ENCODE measurements around the gene NAV2.
A peak's percentile ranks its signal among the peaks of the same experiment; 100 is the strongest.

NAV2 gene

DNA sequence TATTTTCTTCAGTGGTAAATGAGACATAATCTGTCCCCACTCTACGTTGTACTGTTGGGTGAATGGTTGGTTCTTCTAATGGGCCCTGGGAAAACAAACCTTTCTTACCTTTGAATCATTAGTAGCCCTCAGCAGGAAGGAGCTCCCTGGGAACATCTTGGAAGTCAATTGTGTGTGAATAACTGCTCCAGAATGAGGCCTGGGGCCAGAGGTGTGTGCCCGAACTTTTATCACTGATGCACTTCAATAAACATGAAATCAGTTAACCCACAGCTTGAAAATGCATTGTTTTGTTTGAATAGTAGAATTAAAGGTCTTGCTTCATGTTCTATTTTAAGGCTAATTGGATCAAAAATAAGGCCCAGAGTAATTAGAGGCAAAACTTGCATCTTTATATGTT lies 67.1 kb downstream of the NAV2 start:
- DNase-seq (ENCODE audit: low read depth), result no peak

DNA sequence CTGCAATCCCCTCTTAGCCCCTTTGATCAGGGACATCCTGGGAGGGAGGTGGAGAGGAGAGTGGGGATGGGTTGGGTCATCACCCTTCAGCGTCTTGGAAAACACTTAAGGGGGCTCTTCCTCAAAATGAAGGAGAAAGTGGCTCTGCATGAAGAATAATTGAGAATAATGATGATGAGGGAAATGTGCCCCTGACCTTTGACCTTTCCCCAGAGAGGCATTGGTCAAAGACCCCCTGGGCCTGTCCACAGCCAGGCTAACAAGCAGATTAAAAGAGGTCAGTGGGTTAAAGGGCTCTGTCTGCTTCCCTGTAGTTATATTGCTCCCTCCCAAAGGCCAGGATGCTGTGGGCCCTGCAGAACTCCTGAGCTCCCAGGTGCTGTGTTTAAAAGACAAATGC lies 68.7 kb downstream of the NAV2 start:
- no peak for DNase-seq (ENCODE audit: low read depth)

DNA sequence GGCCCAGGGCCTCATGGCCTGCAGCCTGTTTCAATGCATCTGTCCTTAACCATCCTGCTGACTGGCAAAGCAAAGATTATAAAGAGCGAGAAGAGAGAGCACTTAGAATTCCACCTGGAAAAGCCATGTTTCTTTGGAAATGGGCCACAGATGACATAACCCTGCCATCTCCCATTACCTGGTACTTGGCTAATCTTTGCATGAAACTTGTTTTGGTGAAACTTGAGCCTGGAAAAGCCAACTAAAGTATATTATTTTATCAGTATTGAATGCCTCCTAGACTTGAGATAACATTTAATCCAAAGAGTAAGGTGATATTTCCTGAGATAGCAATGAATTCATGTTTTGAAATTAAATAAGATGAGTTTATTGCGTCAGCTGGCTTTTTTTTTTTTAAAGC lies 72.6 kb downstream of the NAV2 start:
- no peak for DNase-seq (ENCODE audit: low read depth)

DNA sequence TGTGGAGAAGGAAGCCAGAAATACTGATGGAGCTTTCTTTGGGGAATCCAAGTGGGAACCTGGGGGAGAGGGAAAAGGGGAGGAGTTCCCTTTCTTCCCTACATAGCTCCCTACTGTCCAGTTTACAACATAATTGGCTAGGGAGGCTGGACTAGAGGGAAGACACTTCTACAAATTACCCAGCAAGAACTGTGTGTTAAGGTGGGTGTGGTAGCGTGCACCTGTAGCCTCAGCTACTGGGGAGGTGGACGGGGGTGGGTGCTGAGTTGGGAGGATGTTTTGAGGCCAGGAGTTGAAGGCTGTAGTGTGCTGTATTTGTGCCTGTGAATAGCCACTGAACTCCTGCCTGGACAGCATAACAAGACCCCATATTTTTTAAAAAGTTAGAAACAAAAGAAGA lies 74.0 kb downstream of the NAV2 start:
- DNase-seq (ENCODE audit: low read depth), result no peak

DNA sequence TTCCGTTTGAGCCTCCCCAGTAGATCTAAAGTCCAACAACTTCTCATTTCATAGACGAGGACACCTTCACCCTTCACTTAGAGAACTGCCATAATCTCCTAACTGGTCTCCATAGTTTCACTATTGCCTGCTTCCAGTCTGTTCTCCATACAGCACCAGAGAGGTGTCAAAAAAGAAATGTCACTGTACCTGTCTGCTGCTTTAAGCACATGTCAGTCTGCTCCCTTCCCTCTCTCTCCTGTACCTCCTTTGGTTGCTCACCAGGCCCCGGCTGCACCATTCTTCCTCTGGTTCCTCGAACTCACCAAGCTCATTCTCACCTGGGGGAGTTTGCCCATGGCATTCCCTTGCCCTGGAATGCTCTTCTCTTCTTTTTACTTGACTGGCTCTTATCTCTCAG lies 75.8 kb downstream of the NAV2 start:
- no peak for DNase-seq (ENCODE audit: low read depth)

DNA sequence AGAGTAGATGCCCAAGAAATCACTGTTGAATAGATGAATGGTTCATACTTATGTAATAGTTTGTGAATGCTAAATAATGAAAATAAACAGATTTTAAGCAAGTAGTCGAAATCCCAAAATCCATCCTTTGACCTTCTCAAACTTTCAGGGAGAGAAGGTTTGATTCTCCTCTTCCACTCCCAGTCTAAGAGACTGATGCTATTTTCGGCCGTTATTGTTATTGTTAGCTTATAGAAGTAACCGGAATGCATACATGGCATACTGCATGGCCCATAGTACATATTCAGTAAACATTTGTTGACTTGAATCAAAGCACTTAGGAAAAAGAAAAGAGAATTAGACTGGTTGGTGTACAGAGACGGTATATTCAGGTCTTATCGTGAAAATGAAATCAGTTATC lies 76.6 kb downstream of the NAV2 start:
- no peak for DNase-seq (ENCODE audit: low read depth)

DNA sequence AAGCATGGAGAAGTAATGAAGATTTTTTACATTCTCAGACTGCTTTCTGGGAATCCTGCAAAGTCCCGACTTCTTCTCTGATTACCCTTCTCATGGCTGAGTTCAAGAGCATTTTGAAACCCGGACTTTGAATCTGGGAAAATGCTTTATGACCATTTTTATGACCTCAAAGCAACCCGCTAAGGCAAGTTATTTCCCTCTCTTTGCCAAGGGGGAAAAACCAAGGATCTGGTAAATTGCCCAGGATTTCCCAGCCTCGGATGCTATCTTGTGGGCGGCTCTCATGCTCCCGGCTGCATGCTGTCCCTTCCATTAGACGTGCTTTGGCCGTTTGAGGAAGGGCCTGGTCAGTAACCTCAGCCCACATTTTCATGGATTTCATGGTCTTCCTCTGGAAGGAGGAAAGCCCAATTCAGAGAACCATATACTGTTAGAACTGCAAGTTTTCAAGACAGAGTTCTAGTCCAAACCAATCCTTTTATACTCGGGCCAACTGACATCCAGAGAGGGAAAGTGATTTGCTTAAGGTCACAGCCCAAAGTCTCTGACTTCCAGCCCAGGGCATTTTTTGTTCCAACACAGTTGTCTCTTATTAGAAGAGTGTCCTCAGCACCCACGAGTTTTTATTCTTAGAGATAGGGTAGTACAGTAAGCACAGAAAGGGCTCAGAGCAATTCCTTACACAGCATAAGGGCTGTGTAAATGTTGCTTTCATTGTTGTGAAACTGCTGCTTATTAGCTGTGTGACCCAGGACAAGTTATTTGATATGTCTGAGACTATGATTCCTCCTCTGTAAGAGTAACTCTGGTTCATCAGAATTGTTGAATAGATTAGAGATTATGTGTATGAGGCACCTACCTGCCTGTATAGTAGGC lies 77.4 kb downstream of the NAV2 start:
- peak; percentile 73 for DNase-seq (ENCODE audit: low read depth)

DNA sequence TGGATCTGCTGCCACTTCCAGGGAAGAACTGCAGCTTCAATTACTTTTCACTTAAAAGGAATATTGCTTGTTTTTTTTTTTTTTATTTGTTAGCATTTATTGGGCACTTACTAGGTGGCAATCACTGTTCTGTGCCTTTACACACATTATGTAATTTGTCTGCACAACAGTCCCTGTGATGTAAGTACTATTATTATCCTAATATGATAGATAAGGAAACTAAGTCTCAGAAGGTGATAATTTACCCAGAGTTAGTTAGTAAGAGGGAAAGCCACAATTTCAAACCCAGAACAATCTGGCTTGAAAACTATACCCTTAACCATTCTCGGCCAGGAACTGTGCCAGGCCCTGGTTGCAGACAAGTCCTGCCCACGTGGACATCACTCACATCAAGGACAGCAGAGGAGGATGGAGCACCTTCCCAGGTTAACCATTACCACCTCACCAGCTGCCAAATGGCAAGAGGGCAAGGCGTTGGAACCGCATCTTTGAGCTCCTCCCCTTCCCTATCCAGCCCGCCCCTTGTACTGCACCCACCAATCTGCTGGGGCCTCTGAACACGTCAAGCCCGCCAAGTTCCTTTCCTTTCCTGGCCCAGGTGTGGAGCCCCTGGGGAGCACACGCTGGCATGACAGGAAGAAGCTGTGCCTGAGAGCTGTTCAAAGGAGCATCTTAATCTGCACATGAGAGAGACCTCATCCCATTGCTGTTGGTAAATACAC lies 78.4 kb downstream of the NAV2 start:
- no peak for DNase-seq (ENCODE audit: low read depth)

DNA sequence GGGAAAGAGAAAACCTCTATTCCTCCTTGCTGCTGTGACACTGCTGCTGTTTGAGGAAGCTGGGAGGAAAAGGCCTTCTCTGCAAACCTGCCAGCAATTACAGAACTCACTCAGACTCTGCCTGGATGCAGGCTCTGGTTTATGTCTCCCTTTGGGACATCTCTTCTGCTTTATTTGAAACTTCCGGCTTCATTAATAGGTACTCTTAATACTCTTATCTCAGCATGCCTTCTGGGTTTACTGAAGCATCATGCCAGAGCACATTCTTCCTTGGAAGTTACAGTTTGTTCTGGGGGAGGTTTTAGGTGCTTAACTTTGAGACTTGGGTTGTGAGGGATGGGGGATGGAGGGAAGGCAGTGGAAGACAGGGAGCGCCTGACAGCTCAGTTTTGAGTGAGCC lies 79.9 kb downstream of the NAV2 start:
- DNase-seq (ENCODE audit: low read depth), result no peak

DNA sequence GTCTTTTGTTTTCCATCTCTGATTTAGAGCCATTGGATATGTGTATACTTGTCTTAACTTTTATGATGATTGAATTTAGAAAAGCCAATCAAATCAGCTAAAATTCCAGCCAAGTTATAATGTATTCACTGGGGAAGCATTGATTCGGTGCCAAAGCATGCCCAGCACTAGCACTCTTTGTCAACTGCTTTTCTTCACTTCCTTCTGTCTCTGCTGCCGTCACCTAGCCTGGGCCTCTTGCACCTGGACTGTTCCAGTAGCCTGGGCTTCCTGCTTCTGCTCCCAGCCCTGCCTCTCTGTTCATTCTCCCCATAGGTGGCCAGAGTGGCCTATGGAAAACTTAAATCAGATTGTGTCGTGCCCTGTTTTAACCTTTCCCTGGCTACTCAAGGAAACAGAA lies 80.7 kb downstream of the NAV2 start:
- no peak for DNase-seq (ENCODE audit: low read depth)

DNA sequence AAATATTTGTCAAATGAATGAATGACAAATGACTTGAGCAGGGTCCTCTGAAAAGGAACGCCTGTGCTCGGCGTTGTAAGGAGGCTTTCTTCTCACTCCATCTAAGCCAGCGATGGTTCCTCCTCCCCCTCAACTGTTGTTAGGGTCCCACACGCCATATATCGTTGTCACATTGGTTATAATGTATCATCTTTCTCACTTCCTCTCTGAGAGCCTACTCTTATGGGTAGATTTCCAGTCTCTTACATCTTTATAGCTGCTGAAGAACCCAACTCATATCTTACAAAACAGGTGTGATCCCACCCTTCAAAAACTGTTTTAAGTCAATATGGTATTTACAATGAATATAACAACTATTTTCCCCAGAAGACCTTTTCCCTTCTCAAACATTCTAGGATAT lies 81.5 kb downstream of the NAV2 start:
- no peak for DNase-seq (ENCODE audit: low read depth)

DNA sequence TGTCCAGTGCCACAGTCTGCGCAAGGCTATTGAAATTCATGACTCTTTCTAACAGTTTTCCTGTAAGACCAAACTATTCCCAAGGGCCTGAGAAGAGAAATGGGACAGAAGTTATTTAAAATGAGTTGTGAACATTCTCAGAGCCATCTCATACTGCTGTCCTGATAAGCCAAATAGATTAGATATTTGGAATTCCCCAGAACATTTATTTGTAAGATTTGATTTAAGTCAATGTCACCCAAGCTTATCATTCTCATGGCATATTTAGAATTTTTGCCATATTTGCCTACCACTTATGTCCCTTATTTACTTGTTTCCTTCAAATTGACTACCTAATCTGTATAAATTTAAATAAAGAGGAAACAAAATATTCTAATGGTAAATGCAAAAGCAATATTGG lies 82.4 kb downstream of the NAV2 start:
- DNase-seq (ENCODE audit: low read depth), result no peak

DNA sequence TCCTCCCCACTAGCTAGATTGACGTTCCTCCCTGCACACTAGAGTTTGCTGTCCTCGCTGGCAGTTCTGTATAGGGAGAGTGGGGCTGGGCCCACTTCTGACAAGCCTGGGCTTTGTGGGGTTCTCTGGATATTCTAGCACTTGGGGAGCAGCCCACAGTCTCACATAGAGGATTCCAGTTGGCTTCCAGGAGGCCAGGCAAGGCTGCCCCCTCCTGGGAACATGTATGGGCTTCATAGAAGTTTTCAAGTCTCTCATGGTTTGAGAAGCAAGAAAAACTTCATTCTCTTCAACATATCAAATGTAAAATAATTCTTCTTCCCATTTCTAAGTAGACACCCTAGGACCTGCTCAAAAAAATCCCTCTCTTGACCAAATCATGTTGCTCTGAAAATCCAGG lies 87.5 kb downstream of the NAV2 start:
- no peak for DNase-seq (ENCODE audit: low read depth)

DNA sequence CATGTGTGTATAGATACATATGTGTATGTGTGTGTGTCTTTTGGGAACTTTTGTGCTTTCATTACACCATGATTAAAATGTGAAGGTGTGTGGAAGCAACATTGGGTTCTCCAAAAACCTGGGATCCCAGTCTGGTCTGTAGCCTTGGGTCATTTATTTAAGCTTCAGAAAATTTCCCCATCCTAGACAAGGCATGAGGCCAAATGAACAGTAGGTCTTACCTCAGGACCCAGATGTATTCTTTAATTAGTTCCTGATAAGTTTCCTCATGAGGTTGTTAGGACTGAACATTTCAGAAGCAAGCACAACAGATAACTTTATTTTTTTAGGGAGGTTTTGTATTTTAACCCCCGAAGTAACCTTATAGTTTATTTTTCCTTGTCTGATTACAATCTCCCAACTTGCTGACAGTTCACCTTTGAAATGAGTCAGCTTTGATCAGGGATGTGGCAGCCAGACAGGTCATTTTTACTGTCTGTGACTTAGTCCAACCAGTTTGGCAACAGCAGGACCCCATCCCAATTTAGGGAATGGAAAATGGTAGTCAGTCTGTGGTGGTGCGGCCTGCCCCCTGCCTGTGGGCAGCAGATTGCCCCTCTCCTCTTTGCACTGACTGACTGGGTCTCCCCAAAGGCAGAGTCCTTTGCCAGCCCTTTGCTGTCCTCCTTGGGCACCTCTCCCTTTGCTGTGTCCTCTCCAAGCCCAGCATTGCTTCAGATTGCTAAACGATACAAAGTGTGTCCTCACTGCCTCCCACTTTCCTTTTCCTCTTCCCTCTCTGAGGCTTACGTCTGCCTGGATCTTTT lies 88.3 kb downstream of the NAV2 start:
- DNase-seq (ENCODE audit: low read depth), result no peak

DNA sequence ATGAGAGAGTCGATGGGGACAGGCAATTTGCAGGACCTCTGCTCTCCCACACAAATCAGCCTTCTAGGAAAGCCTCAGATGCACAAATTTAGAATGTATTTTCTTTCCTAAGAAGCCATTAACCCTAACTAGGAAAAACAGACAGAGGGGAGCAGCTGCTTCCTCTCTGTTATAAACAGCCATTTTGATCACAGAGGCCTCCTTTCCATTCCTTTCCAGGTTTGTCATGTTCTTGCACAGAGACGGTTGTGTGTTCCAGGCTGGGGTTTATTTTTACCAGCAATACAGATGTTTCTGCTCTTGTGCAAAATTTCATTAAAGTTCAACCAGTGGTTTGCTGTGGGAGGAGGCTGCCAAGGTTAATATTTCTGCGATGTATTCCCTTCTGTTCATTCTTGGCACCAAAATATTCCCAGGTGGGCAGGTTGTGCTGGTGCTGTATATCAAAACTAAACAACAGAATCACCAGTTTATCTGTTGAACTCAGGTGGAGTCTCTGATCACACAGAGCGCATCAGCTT lies 90.2 kb downstream of the NAV2 start:
- no peak for DNase-seq (ENCODE audit: low read depth)

DNA sequence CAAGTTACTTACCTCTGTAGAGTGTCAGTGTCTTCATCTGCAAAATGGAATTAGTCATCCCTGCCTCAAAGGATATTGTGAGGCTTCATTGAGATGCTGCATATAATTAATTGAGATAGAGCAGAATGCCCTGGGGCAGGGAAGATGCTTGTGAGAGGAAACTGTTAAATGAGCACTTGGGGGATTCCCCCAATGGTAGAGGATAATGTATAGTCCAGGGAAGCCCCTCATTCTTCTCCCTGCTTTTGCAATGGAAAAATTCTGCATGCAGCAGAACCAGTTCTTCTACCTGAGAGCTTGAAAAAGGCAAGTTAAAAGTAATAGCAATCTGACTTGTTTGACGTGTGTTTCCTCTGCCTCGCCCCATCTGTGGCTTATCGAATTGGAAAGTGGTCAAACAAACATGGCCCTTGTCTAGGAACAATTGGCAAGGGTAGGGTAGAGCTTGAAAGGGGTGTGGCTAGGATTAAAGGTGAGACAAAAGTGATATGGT lies 90.9 kb downstream of the NAV2 start:
- DNase-seq (ENCODE audit: low read depth), result no peak

DNA sequence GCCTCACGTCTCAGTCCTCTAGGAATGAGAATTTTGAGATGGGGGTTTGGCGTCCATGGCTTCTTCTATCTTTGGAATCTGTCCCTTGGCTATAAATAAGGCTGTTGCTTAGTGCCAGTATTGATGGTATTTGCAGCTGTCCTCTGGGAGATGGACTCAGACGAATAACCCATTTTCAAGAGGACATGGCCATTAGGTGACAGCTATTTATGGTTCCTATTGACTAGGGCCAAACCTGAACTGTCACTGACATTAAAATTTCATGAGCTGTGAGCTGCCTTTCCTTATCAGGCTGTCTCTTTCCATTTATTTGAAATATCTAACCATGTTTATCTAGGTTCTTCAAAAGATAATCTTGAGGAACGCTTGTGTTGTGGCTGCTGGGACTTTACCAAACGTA lies 92.7 kb downstream of the NAV2 start:
- no peak for DNase-seq (ENCODE audit: low read depth)

DNA sequence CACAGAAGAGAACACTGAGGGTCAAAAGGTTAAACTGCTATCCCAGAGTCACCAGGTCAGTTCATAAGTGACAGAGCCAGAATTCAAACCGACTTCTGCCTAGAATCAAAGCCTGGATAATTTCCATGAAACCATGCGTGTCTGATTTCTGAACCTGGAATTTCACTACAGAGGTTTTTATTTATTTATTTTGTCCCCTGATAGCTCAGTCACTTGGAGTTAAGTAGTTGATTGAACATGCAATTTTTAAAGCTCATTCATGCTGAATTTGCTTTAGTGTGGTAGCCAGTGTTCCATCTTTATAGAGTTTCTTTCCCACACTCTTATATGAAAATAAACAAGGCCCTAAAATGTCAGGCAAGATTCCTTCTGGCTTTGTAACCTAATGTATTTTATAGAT lies 93.2 kb downstream of the NAV2 start:
- no peak for DNase-seq (ENCODE audit: low read depth)

DNA sequence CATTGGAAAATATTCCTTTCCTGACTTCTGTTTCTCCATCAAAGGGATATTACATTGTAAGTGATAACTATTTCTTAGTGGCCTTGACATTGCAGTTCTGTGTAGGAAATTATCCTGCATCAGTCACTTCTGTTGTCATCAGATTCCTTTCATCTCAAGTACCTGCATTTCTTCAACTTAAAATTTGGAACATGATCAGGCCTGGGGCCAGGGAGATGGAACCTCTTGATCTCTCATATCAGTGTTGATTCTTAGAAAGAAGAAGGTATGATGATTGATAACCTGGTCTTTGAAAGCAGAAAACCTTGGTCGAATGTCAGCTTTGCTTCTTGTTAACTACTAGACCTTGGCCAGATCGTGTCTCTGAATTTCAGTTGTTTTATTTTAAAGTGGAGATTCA lies 93.6 kb downstream of the NAV2 start:
- DNase-seq (ENCODE audit: low read depth), result no peak

DNA sequence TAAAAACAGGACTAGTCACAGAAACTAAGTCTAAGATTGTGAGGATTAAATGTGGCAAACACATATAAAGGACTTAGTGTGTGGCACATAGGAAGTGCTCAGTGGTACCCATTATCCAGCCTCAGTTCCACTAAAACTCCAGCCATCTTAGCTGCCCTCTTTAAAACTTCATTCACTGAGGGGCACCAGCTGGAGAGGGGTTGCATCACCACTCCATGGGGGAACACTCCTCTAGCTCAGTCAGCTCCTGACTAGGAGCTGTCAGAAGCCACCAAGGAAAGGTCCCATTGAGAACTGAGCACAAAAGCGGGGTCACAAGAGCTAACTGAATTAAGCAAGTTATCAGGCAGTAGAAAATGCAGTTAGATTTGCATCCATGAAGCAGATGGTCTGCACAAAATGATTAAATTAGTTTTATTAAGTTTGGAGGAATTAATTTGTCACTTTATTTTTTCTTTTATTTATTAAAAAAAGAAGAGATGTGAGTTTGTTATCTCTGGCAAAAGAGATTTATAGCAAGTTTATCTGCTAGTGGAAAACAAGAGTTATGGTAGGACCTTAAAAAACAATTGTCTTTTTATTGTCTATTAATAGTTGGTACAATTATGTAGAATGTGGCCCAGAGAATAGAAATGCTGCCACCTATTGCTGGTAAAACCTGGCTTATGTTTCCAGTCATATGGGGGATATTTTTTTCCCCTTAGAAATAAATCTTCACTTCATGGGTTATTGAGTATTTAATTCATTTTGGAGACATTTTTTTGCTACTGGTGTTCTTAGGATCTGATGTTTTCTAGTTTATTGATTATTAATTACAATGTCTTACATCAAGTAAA lies 95.7 kb downstream of the NAV2 start:
- no peak for DNase-seq (ENCODE audit: low read depth)

DNA sequence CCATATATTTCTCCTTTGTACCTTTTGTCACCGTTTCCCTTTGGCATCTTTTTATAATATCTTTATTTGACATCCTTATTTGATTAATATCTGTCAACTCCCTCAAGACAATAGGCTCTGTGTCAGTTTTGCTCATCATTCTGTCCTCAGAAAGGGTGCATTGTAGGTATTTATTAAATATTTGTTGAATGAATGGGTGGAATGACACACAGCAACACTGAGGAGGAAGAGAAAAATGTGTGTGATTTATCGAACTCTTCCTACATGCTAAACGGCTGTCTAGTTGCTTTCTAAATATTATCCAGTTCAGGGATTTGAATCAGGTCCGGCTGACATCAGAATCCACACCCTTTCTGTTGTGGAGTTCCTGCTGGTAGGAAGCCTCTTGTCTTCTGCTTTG lies 98.2 kb downstream of the NAV2 start:
- DNase-seq (ENCODE audit: low read depth), result no peak

DNA sequence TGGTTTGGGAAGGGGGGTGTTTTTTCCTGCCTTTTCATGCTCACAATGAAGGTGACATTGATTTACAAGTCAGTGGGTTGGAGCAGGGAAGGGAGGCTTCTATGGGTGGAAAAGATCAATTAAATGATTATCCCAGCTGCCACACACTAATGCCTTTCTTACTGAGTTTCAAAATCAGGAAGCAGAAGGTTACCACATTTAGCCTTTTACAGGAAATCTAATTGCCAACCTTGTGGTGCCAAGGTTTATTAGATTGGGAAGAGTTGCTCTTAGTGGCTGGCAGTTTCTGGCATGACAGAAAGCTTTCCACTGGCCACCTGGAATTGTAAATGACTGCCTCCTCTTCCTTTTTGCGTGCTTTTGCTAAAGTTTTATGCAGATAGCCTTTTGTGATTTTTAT lies 98.7 kb downstream of the NAV2 start:
- DNase-seq (ENCODE audit: low read depth), result no peak
